Measurements from ENCODE around the gene COL4A1.

COL4A1 gene

DNA sequence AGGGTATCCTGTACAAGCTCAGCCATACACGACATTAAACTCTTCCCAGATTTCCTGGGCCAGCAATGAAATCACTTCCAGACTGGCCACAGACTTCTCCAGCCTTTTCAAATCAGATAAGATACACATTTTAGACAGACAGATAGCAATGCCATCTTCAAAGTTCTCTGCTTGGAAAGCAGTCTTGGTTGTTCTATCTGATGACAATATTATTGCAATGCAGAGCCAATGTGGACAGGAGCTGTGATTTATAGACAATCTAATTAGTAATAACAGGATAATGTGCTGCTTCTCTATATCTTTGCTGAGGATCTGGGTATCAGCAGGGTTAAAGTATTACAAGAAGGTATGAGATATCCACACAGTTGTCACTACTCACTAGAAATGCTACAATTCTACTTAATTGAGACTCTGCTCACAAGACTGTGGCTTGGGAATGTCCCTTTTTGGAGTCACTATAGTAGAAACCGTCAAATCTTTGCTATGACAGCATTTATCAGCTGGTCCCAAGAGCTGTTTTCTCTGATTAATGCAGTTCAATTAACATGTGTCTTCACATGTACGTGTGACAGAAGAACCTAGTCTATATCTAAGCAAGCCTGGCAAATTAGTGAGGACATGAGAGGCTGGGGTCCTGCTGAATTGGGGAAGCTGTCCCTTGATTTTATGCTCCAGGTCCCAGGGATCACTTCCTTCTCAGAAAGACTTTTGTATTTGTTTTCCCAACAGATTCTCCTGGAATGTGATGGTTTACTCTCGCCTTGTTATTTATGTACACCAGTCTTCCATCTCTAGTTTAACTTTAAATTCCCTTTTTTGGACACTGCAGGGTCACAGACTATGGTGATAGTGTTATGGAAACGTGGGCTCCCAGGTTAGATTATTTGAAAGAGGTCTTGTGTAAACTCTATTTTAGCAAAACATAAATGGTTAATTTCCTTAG, 68.8 kb downstream of the COL4A1 start:
- Histone ChIP-seq H4K20me1 (ENCODE audit: insufficient read depth) (no peaks in the 10 kb centered on the region), H3K27me3 (ENCODE audit: insufficient read depth, low read depth) (no peaks in the 10 kb centered on the region), H3K9ac (no peak overlapping the region), H2AFZ (ENCODE audit: low read depth) (no peak overlapping the region), H3K27ac (no peak overlapping the region), H3K4me3 (IDR thresholded peaks at IDR 0.05; ENCODE audit: insufficient read depth, low read depth, low read length) (no peak overlapping the region), H3K79me2 (ENCODE audit: insufficient read depth, low read depth) (no peaks in the 10 kb centered on the region), H3K4me1 (ENCODE audit: low read depth, poor library complexity, severe bottlenecking) (no peaks in the 10 kb centered on the region), H3K4me2 (no peak overlapping the region), H3K36me3 (ENCODE audit: insufficient read depth) (no peaks in the 10 kb centered on the region)
- TF ChIP-seq, protein P1, sequence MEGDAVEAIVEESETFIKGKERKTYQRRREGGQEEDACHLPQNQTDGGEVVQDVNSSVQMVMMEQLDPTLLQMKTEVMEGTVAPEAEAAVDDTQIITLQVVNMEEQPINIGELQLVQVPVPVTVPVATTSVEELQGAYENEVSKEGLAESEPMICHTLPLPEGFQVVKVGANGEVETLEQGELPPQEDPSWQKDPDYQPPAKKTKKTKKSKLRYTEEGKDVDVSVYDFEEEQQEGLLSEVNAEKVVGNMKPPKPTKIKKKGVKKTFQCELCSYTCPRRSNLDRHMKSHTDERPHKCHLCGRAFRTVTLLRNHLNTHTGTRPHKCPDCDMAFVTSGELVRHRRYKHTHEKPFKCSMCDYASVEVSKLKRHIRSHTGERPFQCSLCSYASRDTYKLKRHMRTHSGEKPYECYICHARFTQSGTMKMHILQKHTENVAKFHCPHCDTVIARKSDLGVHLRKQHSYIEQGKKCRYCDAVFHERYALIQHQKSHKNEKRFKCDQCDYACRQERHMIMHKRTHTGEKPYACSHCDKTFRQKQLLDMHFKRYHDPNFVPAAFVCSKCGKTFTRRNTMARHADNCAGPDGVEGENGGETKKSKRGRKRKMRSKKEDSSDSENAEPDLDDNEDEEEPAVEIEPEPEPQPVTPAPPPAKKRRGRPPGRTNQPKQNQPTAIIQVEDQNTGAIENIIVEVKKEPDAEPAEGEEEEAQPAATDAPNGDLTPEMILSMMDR (conservative IDR thresholded peaks at IDR 0.05; ENCODE audit: low read depth, low read length), result no peak

DNA sequence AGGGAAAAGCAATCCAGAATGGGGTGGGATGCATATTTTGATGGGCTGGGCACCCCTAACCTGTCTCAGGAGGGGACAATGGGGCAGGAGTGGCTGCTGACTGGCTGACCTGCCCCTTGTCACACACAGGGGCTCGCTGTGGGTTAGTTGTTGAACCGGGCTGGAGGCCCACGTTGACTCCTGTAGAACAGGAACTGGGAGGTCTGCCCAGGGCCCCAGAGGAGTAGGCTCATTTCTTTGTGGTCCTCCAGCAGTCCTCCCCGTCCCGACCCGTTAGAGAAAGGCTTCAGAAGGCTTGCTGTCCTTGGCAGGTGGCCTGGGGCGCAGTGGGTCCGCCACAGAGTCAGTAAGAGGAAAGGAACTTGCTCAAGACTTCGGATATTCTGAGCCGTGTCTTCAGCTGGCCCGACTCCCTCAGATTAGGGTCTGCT, 70.1 kb downstream of the COL4A1 start:
- H3K27ac ChIP-seq, result no peak overlapping the region
- no peak overlapping the region for H2AFZ ChIP-seq (ENCODE audit: low read depth)
- H3K4me2 ChIP-seq, result no peak overlapping the region
- H3K27me3 ChIP-seq (ENCODE audit: insufficient read depth, low read depth), result no peaks in the 10 kb centered on the region
- no peak overlapping the region for H3K9ac ChIP-seq
- H3K4me3 ChIP-seq (IDR thresholded peaks at IDR 0.05; ENCODE audit: insufficient read depth, low read depth, low read length), result no peak overlapping the region
- no peaks in the 10 kb centered on the region for H3K4me1 ChIP-seq (ENCODE audit: low read depth, poor library complexity, severe bottlenecking)
- no peaks in the 10 kb centered on the region for H3K36me3 ChIP-seq (ENCODE audit: insufficient read depth)
- TF ChIP-seq, protein P1 (conservative IDR thresholded peaks at IDR 0.05; ENCODE audit: low read depth, low read length), result no peak
- H4K20me1 ChIP-seq (ENCODE audit: insufficient read depth), result no peaks in the 10 kb centered on the region
- H3K79me2 ChIP-seq (ENCODE audit: insufficient read depth, low read depth), result no peaks in the 10 kb centered on the region

DNA sequence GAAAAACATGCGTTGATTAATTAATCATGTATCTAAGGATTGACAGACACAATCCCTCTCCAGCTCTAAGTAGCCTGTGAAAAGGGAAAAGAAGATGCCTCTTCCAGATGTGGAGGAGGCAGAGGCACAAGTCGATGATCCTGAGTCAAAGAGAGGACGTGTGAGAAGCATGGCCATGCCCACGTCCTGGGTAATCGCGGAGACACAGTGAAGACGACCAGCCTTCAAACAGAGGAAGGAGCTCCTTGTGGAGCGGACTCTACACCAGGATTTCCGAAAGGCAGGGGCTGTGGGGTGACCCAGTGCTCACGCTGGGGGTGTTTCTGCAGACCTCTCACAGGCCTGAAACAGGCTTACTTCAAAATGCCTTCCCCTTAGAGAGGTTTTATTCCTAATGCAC, 70.5 kb downstream of the COL4A1 start:
- H3K4me3 ChIP-seq (IDR thresholded peaks at IDR 0.05; ENCODE audit: insufficient read depth, low read depth, low read length), result no peak overlapping the region
- TF ChIP-seq, protein P1 (conservative IDR thresholded peaks at IDR 0.05; ENCODE audit: low read depth, low read length), result no peak
- no peaks in the 10 kb centered on the region for H3K36me3 ChIP-seq (ENCODE audit: insufficient read depth)
- no peak overlapping the region for H3K4me2 ChIP-seq
- no peak overlapping the region for H3K9ac ChIP-seq
- no peaks in the 10 kb centered on the region for H3K79me2 ChIP-seq (ENCODE audit: insufficient read depth, low read depth)
- no peaks in the 10 kb centered on the region for H3K4me1 ChIP-seq (ENCODE audit: low read depth, poor library complexity, severe bottlenecking)
- no peak overlapping the region for H2AFZ ChIP-seq (ENCODE audit: low read depth)
- no peaks in the 10 kb centered on the region for H3K27me3 ChIP-seq (ENCODE audit: insufficient read depth, low read depth)
- H4K20me1 ChIP-seq (ENCODE audit: insufficient read depth), result no peaks in the 10 kb centered on the region
- no peak overlapping the region for H3K27ac ChIP-seq

DNA sequence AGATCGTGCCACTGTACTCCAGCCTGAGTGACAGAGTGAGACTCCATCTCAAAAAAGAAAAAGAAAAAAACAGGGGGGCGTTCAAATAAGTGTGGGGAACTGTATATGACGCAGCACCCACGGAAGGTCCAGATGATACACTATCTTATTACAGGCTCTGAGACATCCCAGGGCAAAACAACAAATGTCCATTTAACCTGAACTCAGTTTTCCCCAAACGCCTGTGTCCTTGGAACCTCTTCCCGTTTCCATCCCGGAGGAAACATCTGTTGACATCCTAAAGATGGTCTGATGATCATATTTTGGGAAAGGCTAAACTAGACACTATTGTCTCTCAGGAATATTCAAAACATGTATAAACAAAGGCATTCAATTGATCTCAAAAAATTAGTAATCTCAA, 72.4 kb downstream of the COL4A1 start:
- no peaks in the 10 kb centered on the region for H3K27me3 ChIP-seq (ENCODE audit: insufficient read depth, low read depth)

More for the DNA sequence above, 72.4 kb downstream of the COL4A1 start:
- no peaks in the 10 kb centered on the region for H3K36me3 ChIP-seq (ENCODE audit: insufficient read depth)
- no peak overlapping the region for H3K4me3 ChIP-seq (IDR thresholded peaks at IDR 0.05; ENCODE audit: insufficient read depth, low read depth, low read length)
- H2AFZ ChIP-seq (ENCODE audit: low read depth), result no peak overlapping the region
- H3K4me1 ChIP-seq (ENCODE audit: low read depth, poor library complexity, severe bottlenecking), result no peaks in the 10 kb centered on the region
- H3K27ac ChIP-seq, result no peak overlapping the region
- no peak overlapping the region for H3K9ac ChIP-seq
- H3K4me2 ChIP-seq, result no peak overlapping the region
- H4K20me1 ChIP-seq (ENCODE audit: insufficient read depth), result no peaks in the 10 kb centered on the region
- TF ChIP-seq, protein P1 (conservative IDR thresholded peaks at IDR 0.05; ENCODE audit: low read depth, low read length), result no peak
- H3K79me2 ChIP-seq (ENCODE audit: insufficient read depth, low read depth), result no peaks in the 10 kb centered on the region
